ENCODE data around the gene KDM3B. TPM values are rescaled to one million over a fixed set of nuclear protein-coding genes. Genes with fewer than 3 reads are reported as not detected.

Gene KDM3B
- total RNA-seq, 4 donors from 2014 or later = 55.3 to 85.2 (median 68.1) TPM

DNA sequence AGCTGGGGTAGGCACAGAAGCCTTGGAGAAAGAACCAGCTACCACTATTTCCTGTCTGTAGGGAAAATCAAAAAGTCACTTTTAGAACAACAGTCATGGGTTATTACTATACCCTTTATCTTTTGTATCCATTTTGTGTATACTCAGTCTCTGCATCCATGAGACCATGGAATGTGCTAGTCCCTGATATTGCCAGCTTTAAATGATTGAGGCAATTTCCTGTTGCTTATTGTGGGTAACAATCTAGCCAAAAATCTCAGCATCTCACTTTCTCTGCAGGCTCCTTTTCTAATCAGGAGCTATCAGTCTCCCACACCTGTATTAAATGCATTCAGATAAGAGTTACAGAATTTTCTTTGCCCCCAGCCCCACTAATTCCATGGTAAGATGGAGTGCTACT is 968 bp upstream of the KDM3B start:
- no peak overlapping the region for H3K4me3 ChIP-seq
- H3K27me3 ChIP-seq = no peaks in the 10 kb centered on the region
- H3K36me3 ChIP-seq = peaks cover 0 to 17% (median 0%) of the 10 kb centered on the region in 3 donors
- no peak for TF ChIP-seq POLR2A (IDR thresholded peaks at IDR 0.05)
- TF ChIP-seq, protein P1, sequence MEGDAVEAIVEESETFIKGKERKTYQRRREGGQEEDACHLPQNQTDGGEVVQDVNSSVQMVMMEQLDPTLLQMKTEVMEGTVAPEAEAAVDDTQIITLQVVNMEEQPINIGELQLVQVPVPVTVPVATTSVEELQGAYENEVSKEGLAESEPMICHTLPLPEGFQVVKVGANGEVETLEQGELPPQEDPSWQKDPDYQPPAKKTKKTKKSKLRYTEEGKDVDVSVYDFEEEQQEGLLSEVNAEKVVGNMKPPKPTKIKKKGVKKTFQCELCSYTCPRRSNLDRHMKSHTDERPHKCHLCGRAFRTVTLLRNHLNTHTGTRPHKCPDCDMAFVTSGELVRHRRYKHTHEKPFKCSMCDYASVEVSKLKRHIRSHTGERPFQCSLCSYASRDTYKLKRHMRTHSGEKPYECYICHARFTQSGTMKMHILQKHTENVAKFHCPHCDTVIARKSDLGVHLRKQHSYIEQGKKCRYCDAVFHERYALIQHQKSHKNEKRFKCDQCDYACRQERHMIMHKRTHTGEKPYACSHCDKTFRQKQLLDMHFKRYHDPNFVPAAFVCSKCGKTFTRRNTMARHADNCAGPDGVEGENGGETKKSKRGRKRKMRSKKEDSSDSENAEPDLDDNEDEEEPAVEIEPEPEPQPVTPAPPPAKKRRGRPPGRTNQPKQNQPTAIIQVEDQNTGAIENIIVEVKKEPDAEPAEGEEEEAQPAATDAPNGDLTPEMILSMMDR (IDR thresholded peaks at IDR 0.05) = no peak
- peaks cover 0 to 4% (median 2%) of the 10 kb centered on the region in 4 donors for H3K9me3 ChIP-seq
- DNase-seq = no peak
- H3K27ac ChIP-seq = no peak overlapping the region
- peaks cover 0 to 24% (median 6%) of the 10 kb centered on the region in 4 donors for H3K4me1 ChIP-seq

DNA sequence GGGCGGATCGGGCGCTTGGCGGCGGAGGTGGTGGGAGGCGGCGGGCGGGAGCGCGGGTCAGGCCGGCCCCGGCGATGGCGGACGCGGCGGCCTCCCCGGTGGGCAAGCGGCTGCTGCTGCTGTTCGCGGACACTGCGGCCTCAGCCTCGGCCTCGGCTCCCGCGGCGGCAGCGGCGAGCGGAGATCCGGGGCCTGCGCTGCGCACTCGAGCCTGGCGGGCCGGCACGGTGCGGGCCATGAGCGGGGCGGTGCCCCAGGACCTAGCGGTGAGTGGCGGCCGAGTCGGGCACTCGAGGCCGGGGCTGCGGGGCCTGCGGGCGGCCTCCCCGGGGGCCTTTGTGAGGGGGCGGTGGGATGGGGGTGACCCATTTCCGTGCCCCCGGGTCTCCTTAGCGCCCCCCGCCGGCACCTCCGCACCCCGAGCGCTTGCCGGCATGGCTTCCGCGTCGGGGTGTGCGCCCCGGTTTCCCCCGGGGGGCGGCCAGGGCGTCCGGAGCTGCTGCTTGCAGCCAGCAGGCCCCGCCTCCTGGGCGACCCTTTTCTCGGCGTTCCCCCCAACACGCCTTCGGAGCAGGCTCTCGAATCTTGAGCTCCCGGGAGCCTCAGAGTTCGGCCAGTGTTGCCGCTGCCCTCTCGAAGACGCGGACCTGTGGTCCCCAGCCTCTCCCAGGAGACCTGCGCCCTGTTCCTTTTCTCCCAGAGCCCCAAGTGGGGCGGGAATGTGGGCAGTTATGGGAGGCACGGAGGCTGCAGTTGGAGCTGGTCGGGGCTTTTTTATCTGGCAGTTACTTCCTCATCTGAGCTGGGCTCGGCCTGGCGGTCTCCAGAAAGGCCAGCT is 456 bp downstream of the KDM3B start:
- peak; percentile 71 to 86 (median 81) for DNase-seq
- H3K27ac ChIP-seq = peak overlapping the region; percentile 97 to 100 (median 100)
- peak overlapping the region; percentile 85 to 100 (median 94) for H3K4me3 ChIP-seq
- H3K4me1 ChIP-seq = peaks cover 0 to 24% (median 6%) of the 10 kb centered on the region in 4 donors
- peaks cover 0 to 4% (median 2%) of the 10 kb centered on the region in 4 donors for H3K9me3 ChIP-seq
- peaks cover 0 to 2% (median 0%) of the 10 kb centered on the region in 3 donors for H3K36me3 ChIP-seq
- peak; percentile 32 to 33 for TF ChIP-seq POLR2A (IDR thresholded peaks at IDR 0.05)
- TF ChIP-seq, protein P1 (IDR thresholded peaks at IDR 0.05) = peak in 3 of 6 experiments; percentile 0 to 27 (median 25)
- no peaks in the 10 kb centered on the region for H3K27me3 ChIP-seq

DNA sequence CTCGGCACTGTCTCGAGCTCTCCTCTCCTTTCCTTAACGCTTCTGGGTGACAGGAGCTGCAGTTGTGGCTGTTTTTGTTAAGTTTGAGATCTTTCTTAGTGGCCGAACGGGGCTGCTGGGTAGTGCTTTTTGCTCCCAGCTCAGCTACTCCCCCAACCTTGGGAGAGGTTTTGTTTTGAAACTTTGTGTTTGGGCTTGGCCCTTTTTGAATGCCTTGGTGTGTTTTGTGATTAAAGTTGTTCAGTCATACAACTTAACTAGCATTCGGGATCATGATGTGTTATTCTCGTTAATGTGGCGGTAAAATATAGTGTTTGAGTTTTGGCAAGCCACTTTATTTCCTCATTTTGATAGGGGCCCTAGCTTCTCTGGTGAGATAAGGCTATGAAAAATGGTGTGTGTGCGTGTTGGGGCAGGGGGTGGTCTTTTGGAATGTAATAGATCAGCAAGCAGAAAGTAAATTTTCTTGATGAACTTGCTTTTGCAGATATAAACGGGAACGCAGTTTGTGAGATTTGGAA is 1.1 kb downstream of the KDM3B start:
- Histone ChIP-seq H3K4me1 (peaks cover 0 to 24% (median 6%) of the 10 kb centered on the region in 4 donors), H3K4me3 (peak overlapping the region; percentile 85 to 100 (median 94)), H3K9me3 (peaks cover 0 to 4% (median 2%) of the 10 kb centered on the region in 4 donors), H3K36me3 (no peaks in the 10 kb centered on the region), H3K27me3 (no peaks in the 10 kb centered on the region), H3K27ac (peak overlapping the region; percentile 97 to 100 (median 100))
- peak in 1 of 2 donors; percentile 3 for TF ChIP-seq POLR2A (IDR thresholded peaks at IDR 0.05)
- TF ChIP-seq, protein P1 (IDR thresholded peaks at IDR 0.05) = no peak
- no peak for DNase-seq

DNA sequence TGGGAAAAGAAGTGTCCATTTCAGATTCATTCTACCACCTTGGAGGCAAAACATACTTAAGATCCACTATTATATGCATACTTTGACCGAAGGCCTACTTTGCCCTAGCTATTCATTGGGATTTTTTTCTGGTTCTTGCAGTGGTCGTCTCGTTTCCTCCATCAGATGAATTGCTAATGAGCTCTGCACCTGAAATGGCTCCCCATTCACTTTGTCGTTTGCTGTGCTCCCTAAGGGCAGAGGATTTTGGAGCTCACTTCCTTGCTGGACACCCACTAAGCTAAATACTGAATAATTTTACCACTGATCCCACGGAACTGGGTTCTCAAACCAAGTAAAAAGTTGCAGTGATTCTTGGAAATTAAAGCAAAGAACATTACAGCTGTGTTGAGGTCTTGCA is 1.9 kb downstream of the KDM3B start:
- TF ChIP-seq, protein P1 (IDR thresholded peaks at IDR 0.05) = no peak
- TF ChIP-seq POLR2A (IDR thresholded peaks at IDR 0.05) = no peak

DNA sequence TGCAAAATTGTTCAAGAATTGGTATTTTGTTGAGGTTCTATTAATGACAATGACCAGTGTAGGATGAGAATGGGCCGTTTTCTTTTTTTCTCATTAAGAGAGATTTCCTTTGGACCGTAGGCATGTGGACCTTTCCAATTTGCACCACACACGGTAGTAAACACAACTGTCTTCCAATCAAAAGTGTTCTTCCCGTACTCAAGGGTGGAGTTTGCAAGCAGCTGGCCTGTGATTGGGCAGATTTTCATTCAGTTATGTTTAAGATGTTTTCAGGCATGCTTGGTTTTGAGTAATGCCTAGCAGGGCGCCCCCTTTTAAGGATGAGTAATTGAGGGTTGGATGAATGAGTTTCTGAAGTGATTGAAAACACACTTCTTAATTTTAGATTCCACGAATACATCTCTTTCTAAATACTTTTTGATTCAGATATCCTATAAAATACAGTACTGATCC is 2.5 kb downstream of the KDM3B start:
- DNase-seq = peak in 2 of 3 donors; percentile 42 to 63
- Histone ChIP-seq H3K27ac (peak overlapping the region in 1 of 4 donors; percentile 100), H3K4me1 (peaks cover 0 to 24% (median 6%) of the 10 kb centered on the region in 4 donors), H3K36me3 (no peaks in the 10 kb centered on the region), H3K9me3 (peaks cover 0 to 4% (median 2%) of the 10 kb centered on the region in 4 donors), H3K27me3 (no peaks in the 10 kb centered on the region), H3K4me3 (peak overlapping the region in 2 of 4 donors; percentile 92 to 100)
- TF ChIP-seq, protein P1 (IDR thresholded peaks at IDR 0.05) = no peak

More for the DNA sequence above, 1.9 kb downstream of the KDM3B start:
- DNase-seq = no peak
- peak overlapping the region in 3 of 4 donors; percentile 97 to 100 (median 99) for H3K27ac ChIP-seq
- no peaks in the 10 kb centered on the region for H3K27me3 ChIP-seq
- H3K9me3 ChIP-seq = peaks cover 0 to 4% (median 2%) of the 10 kb centered on the region in 4 donors
- H3K4me1 ChIP-seq = peaks cover 0 to 24% (median 6%) of the 10 kb centered on the region in 4 donors
- peak overlapping the region; percentile 85 to 100 (median 94) for H3K4me3 ChIP-seq
- no peaks in the 10 kb centered on the region for H3K36me3 ChIP-seq
